Measurements from ENCODE around the gene USH2A.

The USH2A gene

DNA sequence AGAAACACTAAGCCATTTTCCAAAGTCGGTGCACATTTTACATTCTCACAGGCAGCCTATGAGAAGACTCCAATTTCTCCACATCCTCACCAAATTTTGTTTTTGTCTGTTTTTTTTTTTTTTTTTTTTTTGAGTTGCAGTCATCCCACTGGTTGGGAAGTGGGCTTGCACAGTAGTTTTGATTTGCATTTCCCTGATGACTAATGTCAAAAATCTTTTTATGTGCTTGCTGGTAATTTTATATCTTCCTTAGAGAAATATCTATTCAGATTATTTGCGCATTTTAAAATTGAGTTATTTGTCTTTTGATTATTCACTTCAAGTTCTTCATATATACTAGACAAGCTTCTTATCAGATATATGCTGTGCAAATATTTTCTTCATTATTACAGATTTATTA is 141.5 kb downstream of the USH2A start:
- Histone ChIP-seq H3K4me2 (ENCODE audit: low read depth, low read length) (no peak overlapping the region), H3K4me1 (ENCODE audit: low read length) (no peaks in the 10 kb centered on the region), H2AFZ (ENCODE audit: low read length) (no peak overlapping the region), H3K27ac (ENCODE audit: low read length) (no peak overlapping the region), H3K9me2 (replicated peaks; ENCODE audit: insufficient read depth, low read length) (no peaks in the 10 kb centered on the region), H3K9me3 (replicated peaks; ENCODE audit: insufficient read depth, low read length) (no peaks in the 10 kb centered on the region), H3K27me3 (replicated peaks; ENCODE audit: insufficient read depth, low read length) (no peaks in the 10 kb centered on the region), H3K79me2 (ENCODE audit: low read length) (no peaks in the 10 kb centered on the region), H3K36me3 (replicated peaks; ENCODE audit: insufficient read depth, low read length) (no peaks in the 10 kb centered on the region), H3K9ac (ENCODE audit: low read length) (no peak overlapping the region), H3F3A (ENCODE audit: insufficient read depth, low read length) (no peaks in the 10 kb centered on the region), H4K20me1 (ENCODE audit: insufficient read depth, low read length) (no peaks in the 10 kb centered on the region), H3K4me3 (ENCODE audit: low read length) (no peak overlapping the region)
- TF ChIP-seq EZH2 (optimal IDR thresholded peaks at IDR 0.05; ENCODE audit: low read depth, low read length) = no peak
- TF ChIP-seq, protein P1, sequence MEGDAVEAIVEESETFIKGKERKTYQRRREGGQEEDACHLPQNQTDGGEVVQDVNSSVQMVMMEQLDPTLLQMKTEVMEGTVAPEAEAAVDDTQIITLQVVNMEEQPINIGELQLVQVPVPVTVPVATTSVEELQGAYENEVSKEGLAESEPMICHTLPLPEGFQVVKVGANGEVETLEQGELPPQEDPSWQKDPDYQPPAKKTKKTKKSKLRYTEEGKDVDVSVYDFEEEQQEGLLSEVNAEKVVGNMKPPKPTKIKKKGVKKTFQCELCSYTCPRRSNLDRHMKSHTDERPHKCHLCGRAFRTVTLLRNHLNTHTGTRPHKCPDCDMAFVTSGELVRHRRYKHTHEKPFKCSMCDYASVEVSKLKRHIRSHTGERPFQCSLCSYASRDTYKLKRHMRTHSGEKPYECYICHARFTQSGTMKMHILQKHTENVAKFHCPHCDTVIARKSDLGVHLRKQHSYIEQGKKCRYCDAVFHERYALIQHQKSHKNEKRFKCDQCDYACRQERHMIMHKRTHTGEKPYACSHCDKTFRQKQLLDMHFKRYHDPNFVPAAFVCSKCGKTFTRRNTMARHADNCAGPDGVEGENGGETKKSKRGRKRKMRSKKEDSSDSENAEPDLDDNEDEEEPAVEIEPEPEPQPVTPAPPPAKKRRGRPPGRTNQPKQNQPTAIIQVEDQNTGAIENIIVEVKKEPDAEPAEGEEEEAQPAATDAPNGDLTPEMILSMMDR (IDR thresholded peaks at IDR 0.05; ENCODE audit: low read length) = no peak
- no peak for TF ChIP-seq EZH2phosphoT487 (IDR thresholded peaks at IDR 0.05; ENCODE audit: low read length)
- DNase-seq = no peak

DNA sequence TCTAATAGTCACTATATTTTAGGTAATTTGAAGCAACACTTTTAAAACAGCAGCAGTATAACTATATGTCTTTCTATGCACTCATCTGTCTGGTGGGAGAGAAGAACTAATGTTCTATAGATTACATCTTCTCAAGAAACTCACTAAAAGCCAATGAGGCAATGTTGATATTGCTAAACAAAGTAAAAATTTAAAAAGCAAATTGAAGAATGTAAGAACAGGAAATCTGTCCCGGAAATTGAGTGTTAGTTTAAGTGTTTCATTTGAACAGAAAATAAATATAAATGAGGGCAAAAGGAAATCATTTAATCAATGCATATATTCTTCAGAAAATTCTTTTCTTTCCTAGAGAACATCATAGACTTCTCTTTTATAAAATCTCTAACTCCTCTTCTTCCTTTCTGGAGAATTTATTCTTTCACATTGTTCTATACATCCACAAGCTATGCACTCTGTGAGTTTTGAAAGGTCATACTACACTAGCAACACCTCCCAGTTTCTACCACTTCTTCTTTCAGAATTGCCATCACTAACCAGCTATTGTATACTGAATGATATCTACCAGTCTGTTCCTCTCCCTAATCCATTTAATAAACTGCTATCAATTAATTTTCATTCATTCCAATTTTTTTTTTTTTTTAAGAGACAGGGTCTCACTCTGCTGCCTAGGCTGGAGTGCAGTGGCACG is 153.0 kb downstream of the USH2A start:
- H3K9me3 ChIP-seq (replicated peaks; ENCODE audit: insufficient read depth, low read length) = no peaks in the 10 kb centered on the region
- no peaks in the 10 kb centered on the region for H3K4me1 ChIP-seq (ENCODE audit: low read length)
- no peaks in the 10 kb centered on the region for H3K36me3 ChIP-seq (replicated peaks; ENCODE audit: insufficient read depth, low read length)
- no peaks in the 10 kb centered on the region for H3K9me2 ChIP-seq (replicated peaks; ENCODE audit: insufficient read depth, low read length)
- H3K27me3 ChIP-seq (replicated peaks; ENCODE audit: insufficient read depth, low read length) = no peaks in the 10 kb centered on the region
- TF ChIP-seq EZH2phosphoT487 (IDR thresholded peaks at IDR 0.05; ENCODE audit: low read length) (no peak), EZH2 (optimal IDR thresholded peaks at IDR 0.05; ENCODE audit: low read depth, low read length) (no peak)
- TF ChIP-seq, protein P1 (IDR thresholded peaks at IDR 0.05; ENCODE audit: low read length) = no peak
- no peak overlapping the region for H3K4me3 ChIP-seq (ENCODE audit: low read length)
- H3K79me2 ChIP-seq (ENCODE audit: low read length) = no peaks in the 10 kb centered on the region
- H3K27ac ChIP-seq (ENCODE audit: low read length) = no peak overlapping the region
- H4K20me1 ChIP-seq (ENCODE audit: insufficient read depth, low read length) = no peaks in the 10 kb centered on the region
- no peak overlapping the region for H3K9ac ChIP-seq (ENCODE audit: low read length)
- H3K4me2 ChIP-seq (ENCODE audit: low read depth, low read length) = no peak overlapping the region
- H2AFZ ChIP-seq (ENCODE audit: low read length) = no peak overlapping the region
- H3F3A ChIP-seq (ENCODE audit: insufficient read depth, low read length) = no peaks in the 10 kb centered on the region
- no peak for DNase-seq

DNA sequence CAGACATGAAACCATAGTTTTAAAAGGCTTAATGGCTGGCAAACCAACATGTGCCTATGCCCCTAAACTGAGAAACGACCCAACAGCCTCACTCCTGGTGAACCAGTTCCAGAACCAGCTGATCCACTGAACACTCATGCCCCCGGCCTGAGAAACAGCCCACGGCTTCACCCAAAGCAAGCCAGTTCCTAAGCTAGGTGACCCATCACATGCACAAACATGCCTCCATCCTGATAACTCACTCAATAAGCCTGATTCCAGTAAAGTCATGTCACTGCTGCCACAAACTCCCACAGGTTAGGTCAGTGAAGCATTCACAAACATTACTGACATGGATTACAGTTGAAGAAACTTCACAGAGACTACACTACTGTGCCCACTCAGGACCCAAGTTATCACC is 161.6 kb downstream of the USH2A start:
- Histone ChIP-seq H3K9ac (ENCODE audit: low read length) (no peak overlapping the region), H3K9me3 (replicated peaks; ENCODE audit: insufficient read depth, low read length) (no peaks in the 10 kb centered on the region), H3K9me2 (replicated peaks; ENCODE audit: insufficient read depth, low read length) (no peaks in the 10 kb centered on the region), H3K27ac (ENCODE audit: low read length) (no peak overlapping the region), H3K27me3 (replicated peaks; ENCODE audit: insufficient read depth, low read length) (no peaks in the 10 kb centered on the region), H3K36me3 (replicated peaks; ENCODE audit: insufficient read depth, low read length) (no peaks in the 10 kb centered on the region), H4K20me1 (ENCODE audit: insufficient read depth, low read length) (no peaks in the 10 kb centered on the region), H3K79me2 (ENCODE audit: low read length) (no peaks in the 10 kb centered on the region), H3K4me3 (ENCODE audit: low read length) (no peak overlapping the region), H3K4me1 (ENCODE audit: low read length) (no peaks in the 10 kb centered on the region), H3K4me2 (ENCODE audit: low read depth, low read length) (no peak overlapping the region), H2AFZ (ENCODE audit: low read length) (no peak overlapping the region), H3F3A (ENCODE audit: insufficient read depth, low read length) (no peaks in the 10 kb centered on the region)
- TF ChIP-seq, protein P1 (IDR thresholded peaks at IDR 0.05; ENCODE audit: low read length) = no peak
- TF ChIP-seq EZH2phosphoT487 (IDR thresholded peaks at IDR 0.05; ENCODE audit: low read length) (no peak), EZH2 (optimal IDR thresholded peaks at IDR 0.05; ENCODE audit: low read depth, low read length) (no peak)
- no peak for DNase-seq
